Measurements from ENCODE around the gene SLC25A23. TPM values are rescaled to one million over a fixed set of nuclear protein-coding genes. Genes with fewer than 3 reads are reported as not detected.
"Not testable (repeated sequence)": the region's sequence is repeated elsewhere in the genome, so short reads cannot be mapped to it uniquely, and the experiment has no call there.

Gene SLC25A23
- total RNA-seq, 1 experiment from 2014 or later, result 18.7 TPM

- in situ Hi-C loops (cut with HindIII; ENCODE audit: low pct_unique_long_range_greater_than_20kb, low sequenced_read_pairs), result no loop called here
- POLR2A ChIA-PET, result interaction anchor here (0.7 kb wide), 1 partner anchor 25 kb away, joined by 5 read pairs; no protein-coding TSS in a partner anchor
- Histone ChIP-seq H3K27ac (ENCODE audit: low read length) (no peak overlapping the region), H3K4me3 (ENCODE audit: low read depth in 2 of 2, low read length in 2 of 2) (no peak overlapping the region), H3K36me3 (ENCODE audit: control insufficient read depth, insufficient read depth, low read length) (no peaks in the 10 kb centered on the region), H3K9me3 (ENCODE audit: control insufficient read depth, insufficient read depth, low read depth, low read length) (no peaks in the 10 kb centered on the region), H3K27me3 (ENCODE audit: control insufficient read depth, insufficient read depth, low read length) (no peaks in the 10 kb centered on the region), H3K4me1 (ENCODE audit: control insufficient read depth, insufficient read depth, low read length) (no peaks in the 10 kb centered on the region)
- intact Hi-C loops (cut with micrococcal nuclease; ENCODE audit: unreplicated experiment), result no loop called here
- ATAC-seq (no peak), DNase-seq (ENCODE audit: low read depth, low spot score) (no peak)
- no TSS peak for BruUV-seq (replicated peaks)
- no peak for TF ChIP-seq SIN3A (IDR thresholded peaks at IDR 0.05; ENCODE audit: borderline replicate concordance, insufficient read depth, low read depth, low read length)
- TF ChIP-seq REST (IDR thresholded peaks at IDR 0.05; ENCODE audit: insufficient read depth in 1 of 2, low read depth in 2 of 2, low read length in 1 of 2), result no peak
- TF ChIP-seq TCF7L2 (IDR thresholded peaks at IDR 0.05; ENCODE audit: low read depth, low read length), result no peak
- TF ChIP-seq POLR2AphosphoS5 (IDR thresholded peaks at IDR 0.05; ENCODE audit: low read depth, low read length), result no peak
- no peak for TF ChIP-seq CTCF (IDR thresholded peaks at IDR 0.05)
- CTCF ChIA-PET, result no interaction called here
Measured at GRCh38 chr19:6431891-6432290, 27.7 kb downstream of the SLC25A23 start.

GRCh38 chr19:6429419-6430221 is 30.0 kb downstream of the SLC25A23 start:
- BruUV-seq (replicated peaks), result no TSS peak
- no peaks in the 10 kb centered on the region for H3K9me3 ChIP-seq (ENCODE audit: control insufficient read depth, insufficient read depth, low read depth, low read length)
- H3K4me1 ChIP-seq (ENCODE audit: control insufficient read depth, insufficient read depth, low read length), result peaks cover 4% of the 10 kb centered on the region; the same call in 1 of the 2 replicates
- POLR2A ChIA-PET, result no interaction called here
- TF ChIP-seq REST (IDR thresholded peaks at IDR 0.05; ENCODE audit: insufficient read depth in 1 of 2, low read depth in 2 of 2, low read length in 1 of 2) (no peak), TCF7L2 (IDR thresholded peaks at IDR 0.05; ENCODE audit: low read depth, low read length) (no peak), CTCF (IDR thresholded peaks at IDR 0.05) (no peak), POLR2AphosphoS5 (IDR thresholded peaks at IDR 0.05; ENCODE audit: low read depth, low read length) (no peak), SIN3A (IDR thresholded peaks at IDR 0.05; ENCODE audit: borderline replicate concordance, insufficient read depth, low read depth, low read length) (no peak)
- H3K4me3 ChIP-seq (ENCODE audit: low read depth in 2 of 2, low read length in 2 of 2), result no peak overlapping the region
- no peak overlapping the region for H3K27ac ChIP-seq (ENCODE audit: low read length)
- in situ Hi-C loops (cut with HindIII; ENCODE audit: low pct_unique_long_range_greater_than_20kb, low sequenced_read_pairs), result no loop called here
- H3K36me3 ChIP-seq (ENCODE audit: control insufficient read depth, insufficient read depth, low read length), result no peaks in the 10 kb centered on the region
- intact Hi-C loops (cut with micrococcal nuclease; ENCODE audit: unreplicated experiment), result no loop called here
- CTCF ChIA-PET, result no interaction called here
- DNase-seq (ENCODE audit: low read depth, low spot score), result no peak
- no peak for ATAC-seq
- H3K27me3 ChIP-seq (ENCODE audit: control insufficient read depth, insufficient read depth, low read length), result no peaks in the 10 kb centered on the region

GRCh38 chr19:6428692-6429418 is 30.7 kb downstream of the SLC25A23 start:
- POLR2A ChIA-PET; H3K27me3 ChIP-seq (ENCODE audit: control insufficient read depth, insufficient read depth, low read length); in situ Hi-C loops (cut with HindIII; ENCODE audit: low pct_unique_long_range_greater_than_20kb, low sequenced_read_pairs); DNase-seq (ENCODE audit: low read depth, low spot score); intact Hi-C loops (cut with micrococcal nuclease; ENCODE audit: unreplicated experiment); BruUV-seq (replicated peaks); H3K4me1 ChIP-seq (ENCODE audit: control insufficient read depth, insufficient read depth, low read length); ATAC-seq; H3K4me3 ChIP-seq (ENCODE audit: low read depth in 2 of 2, low read length in 2 of 2); H3K27ac ChIP-seq (ENCODE audit: low read length); CTCF ChIA-PET; H3K36me3 ChIP-seq (ENCODE audit: control insufficient read depth, insufficient read depth, low read length); H3K9me3 ChIP-seq (ENCODE audit: control insufficient read depth, insufficient read depth, low read depth, low read length): not testable (repeated sequence)
